Thyroid gland (tissue), 4 donors: ENCODE results near the gene TOPORS.

Experiments
- POLR2A ChIP-seq, 2 donors: fragments of 450-650 bp; IDR thresholded peaks; one replicate each; pipeline ENCODE4 v1.6.1; 2017; ENCODE audit warnings: antibody characterized with exemption in 2 of 2, mild to moderate bottlenecking in 2 of 2, moderate library complexity in 1 of 2
- TF ChIP-seq, protein P1 (sequence below), 6 experiments: fragments of 200-600 bp in 3 of 6; fragments of 450-650 bp in 3 of 6; sonication (generic) in 3 of 6; IDR thresholded peaks; one replicate each; pipeline ENCODE4 v1.5.1; 2016 to 2019; ENCODE audit warnings: antibody characterized with exemption in 6 of 6, mild to moderate bottlenecking in 2 of 6, inconsistent platforms in 1 of 6, moderate library complexity in 1 of 6

DNA sequence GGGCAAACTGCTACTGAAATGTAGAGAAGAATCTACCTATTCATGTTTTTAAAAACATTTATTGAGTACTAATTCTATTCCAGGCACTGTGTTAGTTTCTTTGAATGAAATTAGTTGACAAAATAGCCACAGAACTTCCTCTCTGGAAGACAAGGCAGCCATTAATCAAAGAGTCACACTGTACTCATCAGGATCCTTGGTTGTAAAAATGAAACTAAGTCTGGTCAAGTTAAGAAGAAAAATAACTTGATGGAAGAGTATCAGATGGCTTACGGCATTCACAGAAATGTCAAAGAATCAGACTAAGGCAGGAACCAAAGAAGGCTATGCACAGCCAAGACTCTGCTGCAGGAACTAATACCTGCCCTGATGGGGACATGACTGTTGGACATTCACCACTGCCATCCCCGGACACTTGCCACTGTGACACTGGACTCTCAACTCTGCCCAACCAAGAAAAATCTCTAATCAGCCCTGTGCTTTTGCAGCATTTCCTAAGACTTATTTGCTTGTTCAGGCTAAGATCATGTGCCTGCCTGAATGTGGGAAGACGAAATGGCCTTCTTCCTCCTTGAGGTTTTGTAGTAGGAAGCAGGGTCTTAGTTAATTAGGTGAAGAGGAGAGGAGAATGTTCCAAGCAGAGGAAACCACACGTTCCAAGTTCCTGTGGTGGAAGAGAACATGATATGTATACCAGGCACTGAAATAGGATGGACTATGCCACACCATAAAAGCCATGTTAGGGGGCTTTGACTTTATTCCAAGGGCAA is 43.9 kb upstream of the TOPORS start:
- TF ChIP-seq, protein P1, sequence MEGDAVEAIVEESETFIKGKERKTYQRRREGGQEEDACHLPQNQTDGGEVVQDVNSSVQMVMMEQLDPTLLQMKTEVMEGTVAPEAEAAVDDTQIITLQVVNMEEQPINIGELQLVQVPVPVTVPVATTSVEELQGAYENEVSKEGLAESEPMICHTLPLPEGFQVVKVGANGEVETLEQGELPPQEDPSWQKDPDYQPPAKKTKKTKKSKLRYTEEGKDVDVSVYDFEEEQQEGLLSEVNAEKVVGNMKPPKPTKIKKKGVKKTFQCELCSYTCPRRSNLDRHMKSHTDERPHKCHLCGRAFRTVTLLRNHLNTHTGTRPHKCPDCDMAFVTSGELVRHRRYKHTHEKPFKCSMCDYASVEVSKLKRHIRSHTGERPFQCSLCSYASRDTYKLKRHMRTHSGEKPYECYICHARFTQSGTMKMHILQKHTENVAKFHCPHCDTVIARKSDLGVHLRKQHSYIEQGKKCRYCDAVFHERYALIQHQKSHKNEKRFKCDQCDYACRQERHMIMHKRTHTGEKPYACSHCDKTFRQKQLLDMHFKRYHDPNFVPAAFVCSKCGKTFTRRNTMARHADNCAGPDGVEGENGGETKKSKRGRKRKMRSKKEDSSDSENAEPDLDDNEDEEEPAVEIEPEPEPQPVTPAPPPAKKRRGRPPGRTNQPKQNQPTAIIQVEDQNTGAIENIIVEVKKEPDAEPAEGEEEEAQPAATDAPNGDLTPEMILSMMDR (IDR thresholded peaks at IDR 0.05), result no peak
- TF ChIP-seq POLR2A (IDR thresholded peaks at IDR 0.05), result no peak
